Right lobe of liver (tissue), 6 donors: Measurements from ENCODE around the gene DAB2. TPM values are rescaled to one million over a fixed set of nuclear protein-coding genes. Genes with fewer than 3 reads are reported as not detected.

Experiments used
- ATAC-seq, 4 donors: fragments of 200-7000 bp; cut with Tn5 transposase; one replicate each; pipeline ENCODE4 v1.9.1; 2020; ENCODE audit warnings: mild to moderate bottlenecking in 4 of 4, moderate library complexity in 4 of 4
- DNase-seq, 3 donors: peaks; one replicate each; pipeline ENCODE4 v3.0.0-alpha.2; 2020
- H3K27ac ChIP-seq, 3 donors: fragments of 200-600 bp; one replicate each; pipeline ENCODE4 v1.8.0; 2022
- H3K27me3 ChIP-seq, 2 donors: fragments of 200-600 bp; one replicate each; pipeline ENCODE4 v1.8.0; 2022
- H3K36me3 ChIP-seq, 4 donors: fragments of 200-600 bp; sonication (generic) in 1 of 4; one replicate each; pipeline versions ENCODE4 v1.5.1 to v1.8.0; 2017 to 2022; ENCODE audit warnings: control low read depth in 1 of 4
- H3K4me1 ChIP-seq, 4 donors: fragments of 200-600 bp; sonication (generic) in 1 of 4; one replicate each; pipeline versions ENCODE4 v1.5.1 to v1.8.0; 2017 to 2022; ENCODE audit warnings: control low read depth in 1 of 4
- H3K4me3 ChIP-seq, 3 donors: fragments of 200-600 bp; one replicate each; pipeline ENCODE4 v1.8.0; 2022
- H3K9me3 ChIP-seq, 4 donors: fragments of 200-600 bp; sonication (generic) in 1 of 4; one replicate each; pipeline versions ENCODE4 v1.5.1 to v1.8.0; 2017 to 2022; ENCODE audit warnings: control low read depth in 1 of 4
- POLR2A ChIP-seq: fragments of 450-650 bp; IDR thresholded peaks from one replicate; pipeline ENCODE4 v1.6.1; 2017; ENCODE audit warnings: antibody characterized with exemption, mild to moderate bottlenecking
- WGBS: methylation state at CpG from one replicate; pipeline ENCODE4 v1.1.6; 2018; ENCODE audit warnings: low coverage, low lambda C conversion rate; ENCODE audit not compliant: insufficient coverage; ENCODE audit errors: missing lambda C conversion rate; 5-methylcytosine and 5-hydroxymethylcytosine counted together
- intact Hi-C, 2 donors: fragments of 100-400 bp; cut with DNase I; formaldehyde crosslinking; loops; one replicate each; pipeline versions ENCODE4 v1.11.2 to v1.14.1; 2022
- total RNA-seq, 6 experiments: library from RNA; depleted of rRNA in 2 of 6; stranded (reverse); fragments of >200 nt in 2 of 6; fragmentation: NEBNext Ultra II Directional in 3 of 6; extraction: Animal tissue kit (Norgen Biotek cat#: 25700) in 3 of 6; gene quantifications; one replicate each; pipeline versions ENCODE4 v1.1.0 to v1.2.4, GENCODE V29; 2016 to 2023
- TF ChIP-seq, protein P1 (sequence below), 4 donors: fragments of 200-600 bp in 3 of 4; fragments of 450-650 bp in 1 of 4; IDR thresholded peaks; one replicate each; pipeline versions ENCODE4 v1.5.1 to v1.8.0; 2016 to 2022; ENCODE audit warnings: antibody characterized with exemption in 4 of 4, mild to moderate bottlenecking in 2 of 4
- donor health status: DM: no; HTN: yes; CAD: no.
- donor health status: DM: no; HTN: no; CAD: no.
- donor health status: DM: no; HTN: no; CAD: no.
- donor health status: DM: no; HTN: yes; CAD: no.
- donor health status: DM: no; HTN: yes; CAD: no.

DAB2 gene
- total RNA-seq, 6 experiments from 2014 or later, result 7.3 to 32.8 (median 14.0) TPM

DNA sequence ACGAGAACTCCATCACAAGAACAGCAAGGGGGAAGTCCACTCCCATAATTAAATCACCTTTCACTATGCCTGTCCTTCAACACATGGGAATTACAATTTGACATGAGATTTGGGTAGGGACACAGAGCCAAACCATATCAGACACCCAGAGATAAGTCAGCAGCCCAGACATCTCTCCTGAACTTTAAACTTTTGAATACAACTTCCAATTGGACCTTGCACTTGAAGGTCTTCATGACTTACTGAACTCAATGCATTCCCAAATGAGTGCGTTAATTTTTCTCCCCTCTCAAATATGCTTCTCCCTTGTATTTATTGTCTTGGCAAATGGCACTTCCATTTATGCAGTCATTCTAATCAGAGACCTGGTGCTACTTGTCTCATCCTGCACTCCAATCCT lies 72.6 kb downstream of the DAB2 start:
- H3K4me1 ChIP-seq, result peaks cover 0 to 29% (median 13%) of the 10 kb centered on the region in 4 donors
- WGBS, result 64% methylated on average over 2 of the region's 2 CpGs
- H3K36me3 ChIP-seq, result peaks cover 0 to 4% (median 1%) of the 10 kb centered on the region in 4 donors
- H3K9me3 ChIP-seq, result no peaks in the 10 kb centered on the region
- no peak for DNase-seq
- no peaks in the 10 kb centered on the region for H3K27me3 ChIP-seq
- intact Hi-C loops, result no loop called here
- peak; percentile 20 to 60 (median 50) for ATAC-seq
- H3K27ac ChIP-seq, result peak overlapping the region in 1 of 3 donors; percentile 30
- no peak for TF ChIP-seq POLR2A
- TF ChIP-seq, protein P1, sequence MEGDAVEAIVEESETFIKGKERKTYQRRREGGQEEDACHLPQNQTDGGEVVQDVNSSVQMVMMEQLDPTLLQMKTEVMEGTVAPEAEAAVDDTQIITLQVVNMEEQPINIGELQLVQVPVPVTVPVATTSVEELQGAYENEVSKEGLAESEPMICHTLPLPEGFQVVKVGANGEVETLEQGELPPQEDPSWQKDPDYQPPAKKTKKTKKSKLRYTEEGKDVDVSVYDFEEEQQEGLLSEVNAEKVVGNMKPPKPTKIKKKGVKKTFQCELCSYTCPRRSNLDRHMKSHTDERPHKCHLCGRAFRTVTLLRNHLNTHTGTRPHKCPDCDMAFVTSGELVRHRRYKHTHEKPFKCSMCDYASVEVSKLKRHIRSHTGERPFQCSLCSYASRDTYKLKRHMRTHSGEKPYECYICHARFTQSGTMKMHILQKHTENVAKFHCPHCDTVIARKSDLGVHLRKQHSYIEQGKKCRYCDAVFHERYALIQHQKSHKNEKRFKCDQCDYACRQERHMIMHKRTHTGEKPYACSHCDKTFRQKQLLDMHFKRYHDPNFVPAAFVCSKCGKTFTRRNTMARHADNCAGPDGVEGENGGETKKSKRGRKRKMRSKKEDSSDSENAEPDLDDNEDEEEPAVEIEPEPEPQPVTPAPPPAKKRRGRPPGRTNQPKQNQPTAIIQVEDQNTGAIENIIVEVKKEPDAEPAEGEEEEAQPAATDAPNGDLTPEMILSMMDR (IDR thresholded peaks at IDR 0.05), result no peak
- no peak overlapping the region for H3K4me3 ChIP-seq

GRCh38 chr5:39349484-39349883 lies 75.3 kb downstream of the DAB2 start:
- 75% methylated on average over 4 of the region's 4 CpGs for WGBS
- H3K27ac ChIP-seq, result no peak overlapping the region
- H3K4me1 ChIP-seq, result peaks cover 0 to 26% (median 7%) of the 10 kb centered on the region in 4 donors
- ATAC-seq (peak; percentile 42 to 63 (median 47)), DNase-seq (no peak)
- H3K27me3 ChIP-seq, result no peaks in the 10 kb centered on the region
- H3K4me3 ChIP-seq, result no peak overlapping the region
- peaks cover 0 to 3% (median 0%) of the 10 kb centered on the region in 4 donors for H3K36me3 ChIP-seq
- no peak for TF ChIP-seq POLR2A
- TF ChIP-seq, protein P1 (IDR thresholded peaks at IDR 0.05), result no peak
- no peaks in the 10 kb centered on the region for H3K9me3 ChIP-seq
- intact Hi-C loops, result no loop called here

DNA sequence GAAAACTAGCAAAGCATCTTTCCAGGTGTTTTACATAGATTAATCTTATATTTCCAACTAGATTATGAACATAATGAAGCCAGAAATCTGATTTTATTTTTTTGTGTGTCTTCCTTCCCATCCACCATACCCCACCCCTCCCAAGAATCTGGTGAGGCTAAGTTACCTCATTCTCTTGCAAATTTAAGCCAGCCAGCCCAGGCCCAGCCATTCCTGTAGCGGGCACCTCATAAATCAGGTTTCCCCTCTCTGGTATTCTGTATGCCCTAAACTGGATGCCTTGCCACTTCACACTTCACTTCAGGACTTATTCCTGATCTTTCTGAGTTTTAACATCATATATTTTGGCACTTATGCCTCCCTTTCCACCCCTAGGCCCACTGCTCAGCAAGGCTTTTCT lies 82.3 kb downstream of the DAB2 start:
- TF ChIP-seq POLR2A, result no peak
- TF ChIP-seq, protein P1 (IDR thresholded peaks at IDR 0.05), result no peak
- H3K4me1 ChIP-seq, result peaks cover 0 to 15% (median 0%) of the 10 kb centered on the region in 4 donors
- DNase-seq (no peak), ATAC-seq (peak in 2 of 4 donors; percentile 29 to 37)
- 80% methylated on average over 1 of the region's 1 CpG for WGBS
- H3K9me3 ChIP-seq, result no peaks in the 10 kb centered on the region
- peaks cover 0 to 45% (median 20%) of the 10 kb centered on the region in 4 donors for H3K36me3 ChIP-seq
- no peaks in the 10 kb centered on the region for H3K27me3 ChIP-seq
- intact Hi-C loops, result no loop called here
- no peak overlapping the region for H3K4me3 ChIP-seq
- H3K27ac ChIP-seq, result no peak overlapping the region

DNA sequence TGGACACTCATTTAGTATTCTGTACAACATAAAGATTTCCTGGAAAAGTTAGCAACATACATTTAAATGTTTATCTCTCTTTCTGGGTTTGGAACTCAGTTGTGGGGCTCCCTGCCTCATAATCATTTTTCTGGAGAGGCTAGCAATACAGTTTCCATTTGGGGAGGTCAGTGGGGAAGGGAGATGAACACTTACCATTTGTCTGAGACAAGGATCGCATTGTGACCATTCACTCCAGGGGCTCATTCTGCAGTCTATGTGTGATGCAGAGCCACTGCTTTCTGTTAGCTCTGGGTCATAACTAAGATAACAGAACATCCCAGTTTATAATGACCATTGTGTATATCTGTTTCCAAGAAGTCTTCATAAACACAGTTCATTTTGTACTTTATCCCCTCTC lies 82.9 kb downstream of the DAB2 start:
- H3K27ac ChIP-seq, result no peak overlapping the region
- H3K27me3 ChIP-seq, result no peaks in the 10 kb centered on the region
- intact Hi-C loops, result no loop called here
- no peak for DNase-seq
- H3K4me3 ChIP-seq, result no peak overlapping the region
- peaks cover 0 to 51% (median 23%) of the 10 kb centered on the region in 4 donors for H3K36me3 ChIP-seq
- H3K4me1 ChIP-seq, result peaks cover 0 to 21% (median 0%) of the 10 kb centered on the region in 4 donors
- TF ChIP-seq, protein P1 (IDR thresholded peaks at IDR 0.05), result no peak
- no peak for TF ChIP-seq POLR2A
- H3K9me3 ChIP-seq, result no peaks in the 10 kb centered on the region
- 67% methylated on average over 1 of the region's 1 CpG for WGBS
- peak in 1 of 4 donors; percentile 8 for ATAC-seq
